Right hindlimb (tissue), 1 donor: ENCODE results near the gene ILF2.
"Not testable (repeated sequence)": the region's sequence is repeated elsewhere in the genome, so short reads cannot be mapped to it uniquely, and the experiment has no call there.

ENCODE experiments used
- DNase-seq: peaks from one replicate; pipeline ENCODE4 v3.0.0-alpha.2; 2018

Gene ILF2

GRCh38 chr1:153679337-153680119 is 8.7 kb upstream of the ILF2 start:
- peak; percentile 39 for DNase-seq

- DNase-seq = peak; percentile 64
These were observed 7.9 kb upstream of the ILF2 start, which contains the start of gene NPR1 for GRCh38 chr1:153678519-153679336. Gene NPR1, plus strand, starts transcription at chr1:153678688. Its CDS starts 421 bp downstream, at chr1:153679109.

GRCh38 chr1:153677718-153678518 is 7.1 kb upstream of the ILF2 start:
- DNase-seq = peak; percentile 63

GRCh38 chr1:153673511-153673910 is 2.7 kb upstream of the ILF2 start:
- DNase-seq = no peak

GRCh38 chr1:153671628-153672353 is 998 bp upstream of the ILF2 start:
- DNase-seq = peak; percentile 48

- DNase-seq = no peak
These were observed 435 bp downstream of the ILF2 start for GRCh38 chr1:153670257-153670858.

- DNase-seq = no peak
These were observed 1.2 kb downstream of the ILF2 start for GRCh38 chr1:153669606-153670005.

GRCh38 chr1:153668672-153669071 is 2.1 kb downstream of the ILF2 start:
- DNase-seq = not testable (repeated sequence)

- DNase-seq = no peak
These were observed 3.4 kb downstream of the ILF2 start for GRCh38 chr1:153667439-153667838.

- DNase-seq = no peak
These were observed 7.6 kb downstream of the ILF2 start for GRCh38 chr1:153663211-153663610.

GRCh38 chr1:153662269-153662668 is 8.5 kb downstream of the ILF2 start:
- DNase-seq = no peak

- no peak for DNase-seq
These were observed 9.6 kb downstream of the ILF2 start for GRCh38 chr1:153661111-153661708.

GRCh38 chr1:153659656-153660055 is 11.1 kb downstream of the ILF2 start:
- DNase-seq = no peak

GRCh38 chr1:153659175-153659534 is 11.6 kb downstream of the ILF2 start:
- no peak for DNase-seq

GRCh38 chr1:153658400-153659174 is 12.2 kb downstream of the ILF2 start, which contains the start of gene SNAPIN:
Gene SNAPIN, plus strand, starts transcription at chr1:153658703. Its CDS starts 41 bp downstream, at chr1:153658744.
- DNase-seq = peak; percentile 97

GRCh38 chr1:153655333-153655732 is 15.5 kb downstream of the ILF2 start:
- no peak for DNase-seq

GRCh38 chr1:153652805-153653500 is 17.8 kb downstream of the ILF2 start:
- no peak for DNase-seq

GRCh38 chr1:153651771-153652170 is 19.0 kb downstream of the ILF2 start:
- no peak for DNase-seq

- peak; percentile 78 for DNase-seq
These were observed 20.9 kb downstream of the ILF2 start for GRCh38 chr1:153649863-153650235.
